Aorta (tissue), 5 donors: Measurements from ENCODE around the gene CCDC122. TPM values are rescaled to one million over a fixed set of nuclear protein-coding genes. Genes with fewer than 3 reads are reported as not detected.
A peak's percentile ranks its signal among the peaks of the same experiment; 100 is the strongest.

Experiments used
- ATAC-seq: fragments of 200-7000 bp; cut with Tn5 transposase; one replicate; pipeline ENCODE4 v1.9.1; 2022; ENCODE audit warnings: moderate library complexity; ENCODE audit not compliant: low FRiP score
- DNase-seq, 2 donors: peaks; one replicate each; pipeline ENCODE4 v3.0.0-alpha.2; 2020
- H3K27ac ChIP-seq, 2 donors: one replicate each; pipeline ENCODE4 v1.5.1; 2013; ENCODE audit warnings: low read length in 2 of 2, mild to moderate bottlenecking in 2 of 2, moderate library complexity in 2 of 2, control low read depth in 1 of 2, inconsistent platforms in 1 of 2, low read depth in 1 of 2
- H3K27me3 ChIP-seq, 2 donors: one replicate each; pipeline ENCODE4 v1.6.1; 2013; ENCODE audit warnings: control low read depth in 1 of 2, low read length in 1 of 2, mild to moderate bottlenecking in 1 of 2, moderate library complexity in 1 of 2; ENCODE audit not compliant: insufficient read depth in 2 of 2, control insufficient read depth in 1 of 2
- H3K36me3 ChIP-seq, 2 donors: one replicate each; pipeline ENCODE4 v1.6.1; 2013; ENCODE audit warnings: control low read depth in 1 of 2, low read length in 1 of 2, mild to moderate bottlenecking in 1 of 2; ENCODE audit not compliant: insufficient read depth in 2 of 2, control insufficient read depth in 1 of 2
- H3K4me1 ChIP-seq, 2 donors: one replicate each; pipeline ENCODE4 v1.6.1; 2013; ENCODE audit warnings: low read length in 2 of 2, control low read depth in 1 of 2, mild to moderate bottlenecking in 1 of 2, moderate library complexity in 1 of 2; ENCODE audit not compliant: insufficient read depth in 2 of 2, control insufficient read depth in 1 of 2
- H3K4me3 ChIP-seq, 2 donors: one replicate each; pipeline ENCODE4 v1.5.1; 2013; ENCODE audit warnings: low read length in 2 of 2, control low read depth in 1 of 2, mild to moderate bottlenecking in 1 of 2
- H3K9me3 ChIP-seq: one replicate; pipeline ENCODE4 v1.6.1; 2013; ENCODE audit warnings: mild to moderate bottlenecking, low read length; ENCODE audit not compliant: control insufficient read depth
- WGBS, 2 donors: extraction: QIAGEN DNeasy Blood & Tissue Kit; methylation state at CpG; one replicate each; pipeline ENCODE4 v1.1.7; 2013; 5-methylcytosine and 5-hydroxymethylcytosine counted together
- intact Hi-C, 2 donors: fragments of 100-400 bp; cut with DNase I; formaldehyde crosslinking; loops; one replicate each; pipeline versions ENCODE4 v1.14.2 to v1.15.0; 2022
- polyA plus RNA-seq, 2 donors: library from polyadenylated mRNA; stranded (reverse); fragments of 200-250 nt; gene quantifications; one replicate each; pipeline ENCODE4 v1.2.3, GENCODE V29; 2013
- total RNA-seq, 2 donors: library from RNA; stranded (reverse); fragmentation: NEBNext Ultra II Directional; extraction: Animal tissue kit (Norgen Biotek cat#: 25700); gene quantifications; one replicate each; pipeline ENCODE4 v1.2.1, GENCODE V29; 2021
- donor health status: healthy with polysubstance abuse.
- donor health status: Bipolar disorder and iron deficiency.
- donor health status: DM: no; HTN: no; CAD: no.
- donor health status: DM: no; HTN: no; CAD: no.
- donor health status: DM: yes; HTN: yes; CAD: no.

Gene CCDC122
- total and polyA plus RNA-seq, 4 donors, result 3.1 to 8.6 (median 4.9) TPM

GRCh38 chr13:43864921-43865320, 14.6 kb downstream of the CCDC122 start:
- Histone ChIP-seq H3K4me1 (no peaks in the 10 kb centered on the region), H3K9me3 (no peaks in the 10 kb centered on the region), H3K27ac (no peak overlapping the region), H3K27me3 (no peaks in the 10 kb centered on the region), H3K36me3 (no peaks in the 10 kb centered on the region), H3K4me3 (no peak overlapping the region)
- no peak for ATAC-seq
- 97 to 98% methylated on average over 4 of the region's 4 CpGs for WGBS, 2 donors
- no peak for DNase-seq
- intact Hi-C loops, result loop anchor here in 1 of 2 donors (10.0 kb wide), 1 partner anchor 1390 kb away; no protein-coding TSS in a partner anchor

GRCh38 chr13:43861863-43862262, 17.7 kb downstream of the CCDC122 start:
- 92 to 94% methylated on average over 1 of the region's 1 CpG for WGBS, 2 donors
- Histone ChIP-seq H3K4me1 (no peaks in the 10 kb centered on the region), H3K27ac (no peak overlapping the region), H3K36me3 (no peaks in the 10 kb centered on the region), H3K4me3 (no peak overlapping the region), H3K27me3 (no peaks in the 10 kb centered on the region), H3K9me3 (no peaks in the 10 kb centered on the region)
- ATAC-seq, result no peak
- intact Hi-C loops, result loop anchor here in 1 of 2 donors (10.0 kb wide), 1 partner anchor 1387 kb away; no protein-coding TSS in a partner anchor
- no peak for DNase-seq

- H3K4me1 ChIP-seq, result no peaks in the 10 kb centered on the region
- no peak overlapping the region for H3K27ac ChIP-seq
- H3K36me3 ChIP-seq, result no peaks in the 10 kb centered on the region
- no peaks in the 10 kb centered on the region for H3K27me3 ChIP-seq
- no peak for DNase-seq
- 97 to 100% methylated on average over 1 of the region's 1 CpG for WGBS, 2 donors
- no peak for ATAC-seq
- peaks cover 4% of the 10 kb centered on the region for H3K9me3 ChIP-seq
- no peak overlapping the region for H3K4me3 ChIP-seq
- intact Hi-C loops, result no loop called here
Observed at GRCh38 chr13:43852923-43853404, 26.6 kb downstream of the CCDC122 start.

- no peaks in the 10 kb centered on the region for H3K27me3 ChIP-seq
- ATAC-seq, result no peak
- no peaks in the 10 kb centered on the region for H3K36me3 ChIP-seq
- WGBS, 2 donors, result 97 to 100% methylated on average over 1 of the region's 1 CpG
- DNase-seq, result no peak
- no peak overlapping the region for H3K27ac ChIP-seq
- peaks cover 0 to 2% of the 10 kb centered on the region in 2 donors for H3K4me1 ChIP-seq
- H3K4me3 ChIP-seq, result no peak overlapping the region
- intact Hi-C loops, result no loop called here
- peaks cover 4% of the 10 kb centered on the region for H3K9me3 ChIP-seq
Observed at GRCh38 chr13:43850873-43851272, 28.7 kb downstream of the CCDC122 start.

GRCh38 chr13:43848001-43848649, 31.4 kb downstream of the CCDC122 start:
- no peak for ATAC-seq
- intact Hi-C loops, result no loop called here

GRCh38 chr13:43846496-43847158, 32.9 kb downstream of the CCDC122 start:
- no peak overlapping the region for H3K4me3 ChIP-seq
- no peak for ATAC-seq
- H3K27me3 ChIP-seq, result no peaks in the 10 kb centered on the region
- H3K9me3 ChIP-seq, result peaks cover 4% of the 10 kb centered on the region
- no peaks in the 10 kb centered on the region for H3K36me3 ChIP-seq
- peaks cover 0 to 2% of the 10 kb centered on the region in 2 donors for H3K4me1 ChIP-seq
- 77 to 83% methylated on average over 3 of the region's 3 CpGs for WGBS, 2 donors
- H3K27ac ChIP-seq, result no peak overlapping the region
- no peak for DNase-seq
- intact Hi-C loops, result no loop called here

More at GRCh38 chr13:43848001-43848649, 31.4 kb downstream of the CCDC122 start:
- Histone ChIP-seq H3K27ac (peak overlapping the region in 1 of 2 donors; percentile 54), H3K36me3 (no peaks in the 10 kb centered on the region), H3K27me3 (no peaks in the 10 kb centered on the region), H3K9me3 (peaks cover 4% of the 10 kb centered on the region), H3K4me1 (peaks cover 0 to 2% of the 10 kb centered on the region in 2 donors), H3K4me3 (no peak overlapping the region)
- 77 to 80% methylated on average over 1 of the region's 1 CpG for WGBS, 2 donors
- no peak for DNase-seq

- ATAC-seq, result no peak
- Histone ChIP-seq H3K27me3 (no peaks in the 10 kb centered on the region), H3K36me3 (no peaks in the 10 kb centered on the region), H3K4me1 (no peaks in the 10 kb centered on the region), H3K27ac (no peak overlapping the region), H3K4me3 (no peak overlapping the region), H3K9me3 (no peaks in the 10 kb centered on the region)
- intact Hi-C loops, result no loop called here
- 79 to 81% methylated on average over 4 of the region's 4 CpGs for WGBS, 2 donors
- no peak for DNase-seq
Observed at GRCh38 chr13:43838909-43839308, 40.6 kb downstream of the CCDC122 start.

- no peaks in the 10 kb centered on the region for H3K4me1 ChIP-seq
- no peak overlapping the region for H3K27ac ChIP-seq
- H3K36me3 ChIP-seq, result no peaks in the 10 kb centered on the region
- no peaks in the 10 kb centered on the region for H3K9me3 ChIP-seq
- no peak overlapping the region for H3K4me3 ChIP-seq
- H3K27me3 ChIP-seq, result no peaks in the 10 kb centered on the region
- no peak for DNase-seq
- 93 to 95% methylated on average over 2 of the region's 2 CpGs for WGBS, 2 donors
- intact Hi-C loops, result no loop called here
- ATAC-seq, result no peak
Observed at GRCh38 chr13:43835701-43836100, 43.8 kb downstream of the CCDC122 start.

GRCh38 chr13:43831088-43831487, 48.5 kb downstream of the CCDC122 start:
- Histone ChIP-seq H3K27me3 (no peaks in the 10 kb centered on the region), H3K27ac (no peak overlapping the region), H3K4me1 (no peaks in the 10 kb centered on the region), H3K36me3 (no peaks in the 10 kb centered on the region), H3K9me3 (no peaks in the 10 kb centered on the region), H3K4me3 (no peak overlapping the region)
- ATAC-seq, result no peak
- intact Hi-C loops, result no loop called here
- WGBS, 2 donors, result 26 to 34% methylated on average over 2 of the region's 2 CpGs
- DNase-seq, result no peak
